D721Med (cell line): ENCODE results near the gene ANKLE1.

Source experiments
- DNase-seq: peaks from one replicate; pipeline ENCODE4 v3.0.0; 2011; ENCODE audit warnings: low spot score; ENCODE audit not compliant: insufficient read length
- FAIRE-seq: peaks from 2 replicates; lab custom pipeline; 2011; peaks lifted over from hg19 to GRCh38; lab: Jason Lieb, UNC
- CTCF ChIP-seq: IDR thresholded peaks from 2 replicates; pipeline ENCODE4 v1.5.1; 2012; ENCODE audit warnings: mild to moderate bottlenecking, control low read depth; ENCODE audit not compliant: insufficient read depth; ENCODE audit errors: missing control alignments

Gene ANKLE1

GRCh38 chr19:17236811-17237543 lies 44.7 kb upstream of the ANKLE1 start:
- FAIRE-seq (no peak), DNase-seq (no peak)
- no peak for TF ChIP-seq CTCF

GRCh38 chr19:17237747-17238706 lies 43.7 kb upstream of the ANKLE1 start:
- TF ChIP-seq CTCF, result no peak
- DNase-seq, result no peak
- FAIRE-seq, result no peak

GRCh38 chr19:17240062-17240752 lies 41.5 kb upstream of the ANKLE1 start:
- no peak for TF ChIP-seq CTCF
- no peak for FAIRE-seq
- DNase-seq, result peak; percentile 83

- no peak for DNase-seq
- TF ChIP-seq CTCF, result no peak
- FAIRE-seq, result no peak
These were observed 40.8 kb upstream of the ANKLE1 start for GRCh38 chr19:17240826-17241399.

- no peak for TF ChIP-seq CTCF
- FAIRE-seq, result no peak
- no peak for DNase-seq
These were observed 39.1 kb upstream of the ANKLE1 start for GRCh38 chr19:17242431-17243208.

GRCh38 chr19:17243211-17243829 lies 38.4 kb upstream of the ANKLE1 start:
- DNase-seq (no peak), FAIRE-seq (no peak)
- TF ChIP-seq CTCF, result no peak
